Measurements from ENCODE around the gene GPR139.

Gene GPR139

DNA sequence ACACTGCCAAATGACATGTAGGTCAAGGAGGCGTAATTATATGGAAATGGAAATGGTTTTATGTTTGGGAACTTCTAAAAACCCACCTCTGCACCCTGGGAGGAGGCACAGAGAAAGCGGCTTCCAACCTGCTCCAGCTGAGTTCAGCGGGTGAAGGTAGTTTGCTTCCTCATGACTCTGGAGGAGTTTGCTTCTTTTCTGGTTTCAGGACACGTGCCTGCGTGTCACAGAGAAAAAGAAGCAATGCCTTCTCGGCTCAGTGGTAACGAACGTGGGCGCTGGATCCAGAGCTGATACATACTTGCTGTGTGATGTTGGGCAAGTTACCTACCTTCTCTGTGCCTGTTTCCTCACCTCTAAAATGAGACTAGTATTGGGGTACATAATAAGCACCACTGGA is 22.1 kb downstream of the GPR139 start:
- no peak for DNase-seq

DNA sequence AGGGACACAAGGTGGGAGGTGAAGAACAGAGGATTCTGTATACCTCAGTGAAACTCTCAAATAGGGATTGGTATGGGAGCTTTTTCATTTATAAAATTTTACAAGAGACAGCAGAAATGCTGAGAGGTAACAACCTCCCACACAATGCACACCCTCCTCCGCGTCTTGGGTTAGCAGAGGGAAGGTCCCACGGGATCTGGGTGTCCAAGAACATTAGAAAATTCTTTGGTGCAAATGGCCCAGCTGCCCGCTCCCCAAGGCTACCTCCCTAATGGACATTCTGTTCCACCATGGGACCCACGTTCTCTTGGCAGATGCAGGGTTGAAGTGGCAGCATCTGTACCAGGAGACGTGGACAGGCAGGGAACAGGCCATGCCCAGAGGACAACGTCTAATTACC is 22.5 kb downstream of the GPR139 start:
- no peak for DNase-seq

GRCh38 chr16:20049831-20050230 is 23.9 kb downstream of the GPR139 start:
- no peak for DNase-seq

- DNase-seq: no peak
These were observed 27.8 kb downstream of the GPR139 start for GRCh38 chr16:20045886-20046285.

- no peak for DNase-seq
These were observed 30.8 kb downstream of the GPR139 start for GRCh38 chr16:20042848-20043247.

DNA sequence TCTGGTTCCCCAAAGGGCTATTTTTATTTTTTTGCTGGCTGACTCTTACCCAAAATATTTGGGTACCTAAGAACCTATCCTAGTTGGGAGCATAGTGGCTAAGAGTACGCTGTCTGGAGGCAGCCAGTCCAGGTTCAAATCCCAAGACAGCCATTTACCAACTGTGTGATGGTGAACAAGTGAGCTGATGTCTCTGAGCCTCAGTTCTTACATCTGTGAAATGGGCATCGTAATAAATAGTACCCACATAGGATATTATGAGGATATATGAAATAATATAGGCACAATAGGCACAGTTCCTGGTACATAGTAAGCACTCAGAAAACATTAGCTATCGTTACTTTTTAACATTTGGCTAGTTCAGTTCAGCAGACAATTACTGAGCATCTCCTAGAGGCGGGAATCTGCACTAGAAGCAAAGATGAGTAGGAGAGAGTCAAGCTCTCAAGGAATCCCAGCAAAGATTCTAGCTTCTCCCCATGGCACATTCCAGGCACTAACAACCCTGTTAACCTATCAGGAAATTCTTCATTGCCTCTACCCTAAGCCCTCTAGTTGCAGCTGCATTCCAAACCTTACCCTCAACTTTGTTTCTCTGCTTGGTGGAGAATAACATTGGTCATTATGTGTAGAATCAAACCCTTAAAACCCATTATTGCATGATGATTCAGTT is 31.6 kb downstream of the GPR139 start:
- DNase-seq: no peak

GRCh38 chr16:20040011-20040410 is 33.7 kb downstream of the GPR139 start:
- DNase-seq: no peak

DNA sequence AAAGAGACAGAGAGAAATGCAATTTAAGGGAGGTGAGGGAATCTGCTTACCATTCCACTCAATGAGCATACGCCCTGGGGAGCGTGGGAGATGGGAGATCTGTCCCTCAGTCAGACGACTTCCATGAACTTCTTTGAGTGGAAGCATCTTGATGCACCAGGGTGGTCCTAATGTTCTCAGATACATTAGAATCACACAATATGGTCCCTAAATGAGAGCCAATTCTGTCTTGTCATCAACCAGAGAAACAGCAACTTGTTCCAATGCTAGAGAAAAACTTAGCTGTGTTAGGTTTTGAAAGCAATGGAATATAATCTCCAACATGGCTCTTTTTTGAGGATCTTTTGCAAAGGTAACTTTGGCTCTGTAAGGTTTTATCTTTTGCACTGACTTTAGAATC is 44.1 kb downstream of the GPR139 start:
- DNase-seq: no peak

GRCh38 chr16:20026361-20027072 is 47.2 kb downstream of the GPR139 start:
- DNase-seq: no peak

GRCh38 chr16:20023190-20023589 is 50.5 kb downstream of the GPR139 start:
- DNase-seq: no peak

- DNase-seq: no peak
These were observed 52.7 kb downstream of the GPR139 start for GRCh38 chr16:20020976-20021375.

GRCh38 chr16:20020083-20020482 is 53.6 kb downstream of the GPR139 start:
- no peak for DNase-seq

DNA sequence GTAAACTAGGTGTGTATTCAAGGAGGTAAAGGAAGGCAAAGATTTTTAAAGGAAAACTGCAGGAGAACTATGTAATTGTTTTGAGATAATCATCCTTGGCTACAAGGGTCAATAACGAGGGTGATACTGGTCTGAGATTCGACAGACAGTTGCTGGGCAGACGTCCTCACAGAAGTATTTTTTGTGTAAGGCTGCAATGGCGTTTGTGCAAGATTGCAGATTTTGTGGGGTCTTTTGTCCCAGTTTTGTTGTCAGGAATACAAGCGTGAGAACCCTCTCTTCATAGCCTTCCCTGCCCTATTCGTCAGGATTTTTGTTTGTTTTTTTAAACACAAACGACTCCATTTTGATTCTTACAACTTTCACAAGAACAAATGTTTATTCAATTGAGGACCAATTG is 57.5 kb downstream of the GPR139 start:
- DNase-seq: no peak

- no peak for DNase-seq
These were observed 68.8 kb downstream of the GPR139 start for GRCh38 chr16:20004931-20005330.

GRCh38 chr16:20002936-20003335 is 70.8 kb downstream of the GPR139 start:
- DNase-seq: no peak

DNA sequence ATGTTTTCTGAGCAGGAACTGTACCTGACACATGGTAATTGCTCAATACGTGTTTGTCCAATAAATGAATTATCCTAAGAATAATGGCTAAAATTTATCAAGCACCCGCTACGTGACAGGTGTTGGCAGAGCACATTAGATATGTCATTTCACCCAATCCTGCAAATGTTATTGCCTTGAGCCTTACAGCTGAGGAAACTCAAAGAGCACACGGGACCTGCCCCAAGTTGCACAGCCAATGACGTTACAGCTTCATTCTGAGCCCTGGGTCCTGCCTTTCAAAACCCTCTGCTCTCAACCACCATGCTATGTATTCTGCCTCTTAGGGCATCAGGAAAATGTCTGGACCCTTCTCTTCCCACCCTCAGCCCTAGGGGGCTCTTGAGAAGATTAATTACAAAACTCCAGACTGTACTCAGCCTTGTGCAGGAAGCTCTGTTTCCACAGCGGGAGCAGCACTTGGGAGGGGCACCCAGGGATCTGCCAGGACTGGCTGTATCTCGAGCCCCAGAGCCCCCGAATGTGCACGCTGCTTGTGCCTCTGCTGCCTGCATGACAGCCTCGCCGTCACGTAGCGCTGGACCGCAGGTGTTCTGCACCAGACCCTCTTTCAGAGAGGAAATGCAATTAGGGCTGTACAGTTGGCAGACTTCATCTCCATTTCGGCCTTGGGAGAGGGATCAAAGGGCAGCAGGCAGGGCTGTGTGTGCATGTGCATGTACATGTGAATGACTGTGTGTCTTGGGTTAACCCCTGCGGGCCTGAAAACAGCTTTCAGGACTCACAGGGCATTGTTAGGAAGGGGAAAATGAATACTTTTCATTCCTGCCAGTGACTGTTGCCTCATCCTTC is 71.6 kb downstream of the GPR139 start:
- DNase-seq: no peak

DNA sequence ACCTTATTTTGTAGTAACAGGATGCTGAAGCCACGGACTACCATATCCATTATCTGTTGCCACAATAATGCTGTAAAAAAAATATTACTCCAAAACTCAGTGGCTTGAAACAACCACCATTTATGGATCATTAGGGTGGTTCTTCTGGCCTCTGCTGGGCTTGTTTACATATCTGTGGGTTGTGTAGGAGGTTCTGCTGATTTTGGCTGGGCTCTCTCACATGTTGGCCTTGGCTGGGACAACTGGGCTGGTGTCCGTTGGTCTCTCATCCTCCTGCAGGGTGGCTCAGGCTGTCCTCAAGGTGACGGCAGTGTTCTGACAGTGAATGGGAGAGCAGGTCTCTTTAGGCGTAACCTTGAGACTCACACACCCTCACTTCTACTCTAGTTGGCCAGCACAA is 76.0 kb downstream of the GPR139 start:
- DNase-seq: no peak

- DNase-seq: no peak
These were observed 76.4 kb downstream of the GPR139 start for GRCh38 chr16:19997264-19997663.

GRCh38 chr16:19994466-19995170 is 79.1 kb downstream of the GPR139 start:
- no peak for DNase-seq

GRCh38 chr16:19991614-19992013 is 82.1 kb downstream of the GPR139 start:
- DNase-seq: no peak

DNA sequence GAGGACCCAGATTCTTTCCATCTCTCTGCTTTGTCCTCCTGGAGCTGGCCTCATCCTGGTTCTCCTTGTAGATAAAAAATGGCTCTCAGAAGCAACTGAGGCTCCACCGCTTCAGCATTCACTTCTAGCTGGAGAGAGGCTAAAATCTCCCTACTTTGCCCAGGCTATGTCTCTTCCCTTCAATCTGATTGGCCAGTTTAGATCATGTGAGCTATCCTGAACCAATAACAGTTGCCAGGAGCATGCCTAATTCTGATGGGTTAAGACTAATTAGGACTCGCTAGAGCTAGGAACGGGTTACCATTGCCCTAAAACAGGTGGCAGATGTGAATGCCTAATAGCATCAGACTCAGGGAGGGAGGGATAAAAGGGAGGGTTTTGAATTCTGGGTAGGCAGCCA is 89.6 kb downstream of the GPR139 start:
- no peak for DNase-seq

All from NCI-H1048 (cell line).